Spleen (tissue), 11 donors: ENCODE results near the gene CDC42BPB. TPM values are rescaled to one million over a fixed set of nuclear protein-coding genes. Genes with fewer than 3 reads are reported as not detected.
A peak's percentile ranks its signal among the peaks of the same experiment; 100 is the strongest.

Experiments
- DNase-seq: peaks from one replicate; pipeline ENCODE4 v3.0.0-alpha.2; 2020
- H3K27ac ChIP-seq, 8 donors: fragments of 200-600 bp; sonication (generic) in 7 of 8; 1 replicate in 4 of 8; 2 replicates in 4 of 8; pipeline versions ENCODE4 v1.5.0 to v1.8.0; 2016 to 2021; ENCODE audit warnings: inconsistent platforms in 4 of 8, mild to moderate bottlenecking in 4 of 8, moderate library complexity in 1 of 8
- H3K27me3 ChIP-seq, 7 donors: fragments of 200-600 bp; sonication (generic) in 6 of 7; replicated peaks in 1 of 7; 1 replicate in 4 of 7; 2 replicates in 3 of 7; pipeline versions ENCODE4 v1.5.0 to v1.8.0; 2016 to 2021; ENCODE audit warnings: inconsistent platforms in 3 of 7, mild to moderate bottlenecking in 1 of 7
- H3K36me3 ChIP-seq, 6 donors: fragments of 200-600 bp; sonication (generic) in 5 of 6; 1 replicate in 4 of 6; 2 replicates in 2 of 6; pipeline versions ENCODE4 v1.5.0 to v1.8.0; 2016 to 2021; ENCODE audit warnings: inconsistent platforms in 2 of 6
- H3K4me1 ChIP-seq, 6 donors: fragments of 200-600 bp; sonication (generic) in 5 of 6; 1 replicate in 3 of 6; 2 replicates in 3 of 6; pipeline versions ENCODE4 v1.5.0 to v1.8.0; 2016 to 2021; ENCODE audit warnings: inconsistent platforms in 3 of 6
- H3K4me3 ChIP-seq, 8 donors: fragments of 200-600 bp; sonication (generic) in 7 of 8; 1 replicate in 4 of 8; 2 replicates in 4 of 8; pipeline versions ENCODE4 v1.5.0 to v1.8.0; 2016 to 2021; ENCODE audit warnings: inconsistent platforms in 4 of 8, mild to moderate bottlenecking in 4 of 8, moderate library complexity in 2 of 8
- H3K9me3 ChIP-seq, 8 donors: fragments of 200-600 bp; sonication (generic) in 7 of 8; 1 replicate in 4 of 8; 2 replicates in 4 of 8; pipeline versions ENCODE4 v1.5.0 to v1.8.0; 2016 to 2021; ENCODE audit warnings: inconsistent platforms in 4 of 8
- CTCF ChIP-seq, 11 experiments: fragments of 200-600 bp in 7 of 11; fragments of 450-650 bp in 4 of 11; sonication (generic) in 4 of 11; IDR thresholded peaks in 8 of 11; conservative IDR thresholded peaks in 3 of 11; 1 replicate in 7 of 11; 2 replicates in 4 of 11; pipeline versions ENCODE4 v1.4.0 to v1.8.0; 2016 to 2021; ENCODE audit warnings: antibody characterized with exemption in 11 of 11, inconsistent platforms in 4 of 11, mild to moderate bottlenecking in 1 of 11
- POLR2A ChIP-seq, 3 donors: fragments of 450-650 bp; IDR thresholded peaks; one replicate each; pipeline ENCODE4 v1.5.1; 2017; ENCODE audit warnings: antibody characterized with exemption in 3 of 3, mild to moderate bottlenecking in 1 of 3
- POLR2AphosphoS5 ChIP-seq, 3 donors: sonication (generic); formaldehyde crosslinking; IDR thresholded peaks; one replicate each; pipeline ENCODE4 v1.5.1; 2017; ENCODE audit warnings: antibody characterized with exemption in 3 of 3
- WGBS, 5 donors: extraction: QIAGEN DNeasy Blood & Tissue Kit in 3 of 5; methylation state at CpG; one replicate each; pipeline versions ENCODE4 v1.1.5 to v1.1.7; 2013 to 2018; 5-methylcytosine and 5-hydroxymethylcytosine counted together
- intact Hi-C: fragments of 100-400 bp; cut with DNase I; formaldehyde crosslinking; loops from one replicate; pipeline ENCODE4 v1.15.0; 2023; ENCODE audit warnings: low total_unique reads
- polyA plus RNA-seq, 3 donors: library from polyadenylated mRNA; stranded (reverse); fragments of 200-250 nt; gene quantifications; one replicate each; pipeline ENCODE4 v1.2.1, GENCODE V29; 2013
- total RNA-seq, 7 donors: library from RNA; depleted of rRNA in 3 of 7; stranded (reverse); fragments of >200 nt in 3 of 7; fragmentation: NEBNext Ultra II Directional in 4 of 7; extraction: Animal tissue kit (Norgen Biotek cat#: 25700) in 4 of 7; gene quantifications; one replicate each; pipeline versions ENCODE4 v1.1.0 to v1.2.1, GENCODE V29; 2016 to 2021
- donor health status: healthy with polysubstance abuse.
- donor health status: DM: no; HTN: no; CAD: no; lungs with moderate emphysema.
- donor health status: DM: no; HTN: no; CAD: no.
- donor health status: Bipolar disorder and iron deficiency.
- donor health status: healthy.
- donor health status: DM: no; HTN: no; CAD: no.
- donor health status: DM: yes; HTN: yes; CAD: no.

The CDC42BPB gene
- total and polyA plus RNA-seq, 10 donors, result 6.4 to 94.5 (median 77.8) TPM

DNA sequence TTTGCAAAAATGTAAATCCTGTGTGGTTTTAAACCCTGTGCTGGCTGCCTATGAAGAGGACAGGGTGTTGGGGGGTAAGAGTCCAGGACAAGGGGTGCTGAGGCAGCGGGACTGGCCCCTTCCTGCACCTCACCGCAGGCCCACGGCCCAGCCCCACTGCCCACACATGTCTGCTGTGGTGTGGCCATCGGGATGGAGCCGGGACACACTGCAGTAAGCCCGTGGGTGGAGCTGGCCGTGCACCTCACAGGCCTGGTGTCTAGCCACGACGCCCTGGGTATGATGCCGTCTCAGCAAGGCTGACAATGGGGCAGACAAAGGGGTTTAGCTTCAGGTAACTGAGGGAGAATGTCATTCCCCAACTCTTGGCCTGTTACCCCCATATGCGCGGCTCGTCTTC is 115.3 kb downstream of the CDC42BPB start:
- intact Hi-C loops, result no loop called here
- no peak for DNase-seq
- Histone ChIP-seq H3K27me3 (no peaks in the 10 kb centered on the region), H3K36me3 (peaks cover 3 to 99% (median 74%) of the 10 kb centered on the region in 6 donors), H3K27ac (no peak overlapping the region), H3K9me3 (no peaks in the 10 kb centered on the region), H3K4me3 (no peak overlapping the region), H3K4me1 (peaks cover 0 to 23% (median 11%) of the 10 kb centered on the region in 6 donors)
- 88 to 93% (median 91%) methylated on average over 11 to 13 of the region's 13 CpGs for WGBS, 5 donors
- no peak for TF ChIP-seq POLR2A (IDR thresholded peaks at IDR 0.05)
- peak in 1 of 3 donors; percentile 59 for TF ChIP-seq POLR2AphosphoS5 (IDR thresholded peaks at IDR 0.05)

- Histone ChIP-seq H3K9me3 (no peaks in the 10 kb centered on the region), H3K27me3 (no peaks in the 10 kb centered on the region), H3K4me1 (peaks cover 0 to 18% (median 10%) of the 10 kb centered on the region in 6 donors), H3K4me3 (no peak overlapping the region), H3K36me3 (peaks cover 3 to 99% (median 72%) of the 10 kb centered on the region in 6 donors), H3K27ac (no peak overlapping the region)
- DNase-seq, result no peak
- intact Hi-C loops, result no loop called here
- no peak for TF ChIP-seq POLR2AphosphoS5 (IDR thresholded peaks at IDR 0.05)
- TF ChIP-seq POLR2A (IDR thresholded peaks at IDR 0.05), result no peak
- no peak for TF ChIP-seq CTCF (IDR thresholded peaks at IDR 0.05 in 8 of 11, conservative IDR thresholded peaks at IDR 0.05 in 3 of 11)
- WGBS, 5 donors, result 62 to 74% (median 71%) methylated on average over 10 of the region's 10 CpGs
These were observed 115.8 kb downstream of the CDC42BPB start for GRCh38 chr14:102941419-102942011.

GRCh38 chr14:102940729-102941362 is 116.5 kb downstream of the CDC42BPB start:
- H3K36me3 ChIP-seq, result peaks cover 0 to 96% (median 66%) of the 10 kb centered on the region in 6 donors
- intact Hi-C loops, result no loop called here

DNA sequence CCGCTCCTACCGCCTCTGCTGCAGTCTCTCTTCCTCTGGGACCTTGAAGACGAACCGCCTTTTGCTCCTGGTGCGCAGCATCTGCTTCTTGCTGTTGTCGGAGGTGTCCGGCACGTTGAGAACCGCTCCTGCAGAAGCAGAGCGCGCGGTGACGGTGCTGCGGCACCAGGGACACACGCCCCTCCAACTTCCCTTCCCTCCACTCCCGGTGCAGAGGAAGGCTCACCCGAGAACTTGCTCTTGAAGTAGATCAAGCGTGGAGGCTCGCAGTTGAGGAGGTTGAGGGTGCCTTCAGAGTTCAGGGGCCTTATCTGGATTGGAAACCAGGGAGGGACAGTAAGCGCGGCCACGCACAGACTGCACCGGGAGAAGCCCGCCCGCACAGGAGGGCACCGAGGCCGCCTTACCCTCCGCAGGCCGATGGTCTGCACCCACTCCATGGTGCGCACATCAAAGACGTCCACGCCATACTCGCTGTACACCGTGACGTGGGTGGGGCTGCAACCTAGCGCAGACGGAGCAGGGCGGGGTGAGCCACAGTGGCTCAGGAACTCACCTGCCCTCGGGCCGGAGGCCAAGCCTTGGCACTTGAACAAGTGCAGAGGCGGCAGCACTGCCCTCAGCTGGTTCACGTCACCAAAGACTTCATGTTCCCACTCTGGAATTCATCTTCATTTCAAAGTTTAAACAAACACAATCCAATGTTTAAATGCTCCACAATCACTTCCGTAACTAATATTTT is 117.4 kb downstream of the CDC42BPB start:
- H3K27me3 ChIP-seq, result no peaks in the 10 kb centered on the region
- H3K36me3 ChIP-seq, result peaks cover 0 to 87% (median 58%) of the 10 kb centered on the region in 6 donors
- peaks cover 0 to 14% (median 10%) of the 10 kb centered on the region in 6 donors for H3K4me1 ChIP-seq
- WGBS, 5 donors, result 93 to 96% (median 94%) methylated on average over 38 to 43 of the region's 43 CpGs
- H3K9me3 ChIP-seq, result no peaks in the 10 kb centered on the region
- no peak for DNase-seq
- H3K27ac ChIP-seq, result no peak overlapping the region
- intact Hi-C loops, result no loop called here
- no peak overlapping the region for H3K4me3 ChIP-seq
- TF ChIP-seq POLR2AphosphoS5 (IDR thresholded peaks at IDR 0.05) (peak in 1 of 3 donors; percentile 31), POLR2A (IDR thresholded peaks at IDR 0.05) (no peak), CTCF (IDR thresholded peaks at IDR 0.05 in 8 of 11, conservative IDR thresholded peaks at IDR 0.05 in 3 of 11) (no peak)

More at GRCh38 chr14:102940729-102941362, 116.5 kb downstream of the CDC42BPB start:
- no peak for TF ChIP-seq POLR2A (IDR thresholded peaks at IDR 0.05)
- TF ChIP-seq POLR2AphosphoS5 (IDR thresholded peaks at IDR 0.05), result peak in 2 of 3 donors; percentile 17 to 55
- no peak for TF ChIP-seq CTCF (IDR thresholded peaks at IDR 0.05 in 8 of 11, conservative IDR thresholded peaks at IDR 0.05 in 3 of 11)
- H3K27me3 ChIP-seq, result no peaks in the 10 kb centered on the region
- H3K4me3 ChIP-seq, result no peak overlapping the region
- no peak for DNase-seq
- H3K4me1 ChIP-seq, result peaks cover 0 to 14% (median 10%) of the 10 kb centered on the region in 6 donors
- H3K27ac ChIP-seq, result no peak overlapping the region
- no peaks in the 10 kb centered on the region for H3K9me3 ChIP-seq
- 76 to 86% (median 78%) methylated on average over 16 to 19 of the region's 19 CpGs for WGBS, 5 donors
